Pons (tissue), 1 donor: ENCODE results near the gene CD84.
"Not testable (repeated sequence)": the region's sequence is repeated elsewhere in the genome, so short reads cannot be mapped to it uniquely, and the experiment has no call there.

Source experiments
- DNase-seq: peaks from one replicate; pipeline ENCODE4 v3.0.0-alpha.2; 2016; ENCODE audit warnings: low spot score

Gene CD84

DNA sequence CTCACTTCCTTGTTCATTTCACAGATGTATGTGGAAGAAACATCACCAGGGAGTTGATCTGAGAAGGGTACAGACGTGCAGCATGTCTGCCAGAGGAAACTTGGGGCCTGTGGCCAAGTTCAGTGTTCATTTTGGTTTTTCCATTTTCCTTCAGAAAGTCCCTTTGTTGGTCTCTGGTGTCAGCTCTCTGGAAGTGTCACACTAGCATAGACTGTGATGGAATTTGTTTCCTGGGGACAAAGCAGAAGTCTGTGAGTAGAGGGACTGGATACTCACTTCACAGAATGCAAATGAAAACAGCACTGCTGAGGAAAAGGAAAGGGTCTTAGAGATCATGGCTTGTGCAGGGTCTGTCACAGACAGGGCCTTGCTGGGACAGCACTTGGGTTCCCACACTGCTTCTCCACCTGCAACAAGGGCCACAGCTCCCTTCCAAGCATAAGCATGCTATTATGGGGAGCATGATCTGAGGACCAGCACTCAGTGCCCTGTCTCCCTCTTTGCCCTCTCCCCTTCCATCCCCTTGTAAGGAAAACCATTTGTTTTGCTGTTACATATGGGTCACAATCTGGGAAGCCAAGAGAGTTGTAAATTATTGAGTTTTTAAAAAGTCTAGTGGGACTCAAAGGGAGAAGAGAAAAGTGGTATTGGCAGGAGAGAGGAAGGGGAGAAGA is 31.4 kb upstream of the CD84 start:
- no peak for DNase-seq

DNA sequence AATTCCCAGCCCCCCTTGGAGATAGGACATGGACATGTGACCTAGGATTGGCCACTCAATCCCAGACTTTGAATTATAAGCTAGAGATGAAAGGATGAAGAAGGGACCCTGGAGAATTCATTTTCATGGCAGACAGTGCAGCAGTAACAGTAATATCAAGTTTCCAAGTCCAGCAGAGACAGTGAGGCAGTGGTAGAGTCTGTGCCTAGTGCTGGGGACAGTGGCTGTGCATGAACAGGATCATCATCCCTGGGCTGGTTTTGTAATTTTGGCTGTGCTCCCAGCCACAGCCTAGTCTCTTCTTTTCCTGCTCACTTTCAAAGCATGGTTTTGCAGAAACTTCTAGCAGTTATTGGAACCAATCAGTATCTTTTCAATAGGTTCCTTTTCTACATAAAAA is 29.6 kb upstream of the CD84 start:
- DNase-seq, result no peak

- no peak for DNase-seq
Measured at GRCh38 chr1:160608514-160608913, 29.2 kb upstream of the CD84 start.

- no peak for DNase-seq
Measured at GRCh38 chr1:160608057-160608456, 28.8 kb upstream of the CD84 start.

DNA sequence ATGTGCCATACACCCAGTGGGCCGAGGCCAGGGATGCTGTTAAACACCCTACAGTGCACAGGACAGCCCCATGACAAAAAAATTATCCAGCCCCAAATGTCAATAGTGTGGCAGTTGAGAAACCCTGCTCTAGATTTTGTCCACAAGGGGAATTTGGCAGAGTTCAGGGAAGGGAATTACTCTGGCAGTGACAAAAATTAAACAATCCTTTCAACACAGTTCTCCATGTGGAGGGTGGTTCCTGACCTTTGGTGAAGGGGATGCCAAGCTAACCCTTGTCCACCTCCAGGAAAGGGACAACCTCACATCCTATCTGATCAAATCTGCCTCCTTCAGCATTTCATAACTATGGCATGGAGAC is 28.4 kb upstream of the CD84 start:
- DNase-seq, result no peak

- peak; percentile 84 for DNase-seq
Measured at GRCh38 chr1:160607011-160607671, 27.8 kb upstream of the CD84 start.

DNA sequence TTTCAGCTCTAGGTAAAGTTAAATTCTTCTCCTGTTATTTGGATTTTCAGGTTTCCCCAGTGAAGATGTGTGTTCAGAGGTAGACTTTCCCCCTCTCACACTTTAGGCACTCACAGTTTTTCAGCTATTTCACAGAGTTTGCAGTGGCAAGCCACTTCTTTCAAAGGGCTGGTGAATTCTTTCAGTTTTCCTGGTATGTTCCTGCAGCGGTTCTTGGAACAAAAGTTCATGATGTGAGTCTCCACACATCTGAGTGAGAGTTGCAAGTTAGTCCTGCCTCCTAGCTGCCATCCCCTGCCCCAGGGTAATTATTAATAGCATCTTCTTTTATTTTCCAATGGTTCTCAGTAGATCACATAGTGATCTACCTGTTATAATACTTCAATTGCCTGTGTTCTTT is 27.3 kb upstream of the CD84 start:
- DNase-seq, result no peak

GRCh38 chr1:160605792-160606479 is 26.6 kb upstream of the CD84 start:
- no peak for DNase-seq

DNA sequence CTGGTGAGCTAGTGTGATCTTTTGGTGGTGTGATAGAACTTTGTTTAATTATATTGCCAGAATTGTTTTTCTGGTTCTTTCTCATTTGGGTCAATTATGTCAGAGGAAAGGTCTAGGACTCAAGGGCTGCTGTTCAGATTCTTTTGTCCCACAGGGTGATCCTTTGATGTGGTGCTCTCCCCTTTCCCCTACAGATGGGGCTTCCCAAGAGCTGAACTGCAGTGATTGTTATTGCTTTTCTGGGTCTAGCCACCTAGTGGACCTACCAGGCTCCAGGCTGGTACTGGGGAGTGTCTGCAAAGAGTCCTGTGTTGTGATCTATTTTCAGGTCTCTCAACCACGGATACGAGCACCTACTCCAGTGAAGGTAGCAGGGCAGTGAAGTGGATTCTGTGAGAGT is 25.9 kb upstream of the CD84 start:
- no peak for DNase-seq

DNA sequence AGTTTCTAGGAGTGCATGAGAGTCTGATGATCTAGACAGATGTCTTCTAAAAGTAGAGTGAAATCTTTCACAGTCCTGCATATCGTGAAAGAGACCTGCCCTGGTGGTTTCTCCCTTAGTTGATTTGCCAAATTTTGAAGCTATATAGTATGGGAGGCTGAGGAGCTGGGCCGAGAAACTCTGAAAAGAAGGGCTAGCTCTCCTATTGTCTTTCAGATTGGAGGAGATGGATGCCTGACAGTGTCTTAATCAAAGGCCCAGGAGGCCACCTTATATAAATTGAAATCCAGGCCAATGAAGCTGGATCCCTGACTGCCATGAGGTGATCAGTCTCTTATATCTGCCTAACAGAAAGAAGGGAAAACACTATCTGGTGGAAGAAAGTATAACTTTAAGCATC is 18.4 kb upstream of the CD84 start:
- DNase-seq, result no peak

DNA sequence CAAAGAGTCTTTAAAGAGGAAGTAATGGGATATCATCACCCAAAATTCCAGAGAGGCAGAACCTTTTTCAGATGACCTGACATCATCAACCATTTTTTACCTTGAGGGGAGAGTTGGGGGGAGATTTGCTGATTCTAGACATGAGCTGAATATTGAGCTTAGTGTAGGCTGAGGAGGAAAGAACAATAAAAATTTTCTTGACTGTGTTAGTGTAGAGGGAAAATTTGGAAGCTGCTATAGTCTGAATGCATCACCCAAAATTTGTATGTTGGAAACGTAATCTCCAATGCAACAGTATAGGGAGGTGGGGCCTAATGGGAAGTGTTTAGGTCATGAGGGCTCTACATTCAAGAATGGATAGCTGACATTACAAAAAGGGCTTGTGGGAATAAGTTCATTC is 17.8 kb upstream of the CD84 start:
- DNase-seq, result no peak

DNA sequence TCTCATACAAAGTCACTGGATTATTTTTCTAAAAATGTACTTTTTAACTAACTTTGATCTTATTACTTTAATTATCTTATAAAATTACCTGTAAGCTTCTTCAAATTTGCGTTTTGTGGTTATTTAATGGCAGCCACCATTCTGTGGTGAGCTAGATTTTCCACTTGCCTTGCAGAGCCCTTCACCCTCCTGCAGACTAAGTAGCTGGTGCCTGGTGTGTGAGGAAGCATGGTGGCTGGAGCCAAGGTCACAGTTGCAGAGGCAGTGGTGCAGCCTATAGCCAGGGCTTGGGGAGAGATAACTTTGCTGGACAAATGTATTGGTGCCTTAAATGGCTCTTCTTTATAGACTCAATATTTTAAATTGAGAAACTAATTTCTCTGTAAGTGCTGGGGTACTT is 11.2 kb upstream of the CD84 start:
- DNase-seq, result no peak

GRCh38 chr1:160588468-160588867 is 9.2 kb upstream of the CD84 start:
- no peak for DNase-seq

- DNase-seq, result no peak
Measured at GRCh38 chr1:160584784-160585183, 5.5 kb upstream of the CD84 start.

DNA sequence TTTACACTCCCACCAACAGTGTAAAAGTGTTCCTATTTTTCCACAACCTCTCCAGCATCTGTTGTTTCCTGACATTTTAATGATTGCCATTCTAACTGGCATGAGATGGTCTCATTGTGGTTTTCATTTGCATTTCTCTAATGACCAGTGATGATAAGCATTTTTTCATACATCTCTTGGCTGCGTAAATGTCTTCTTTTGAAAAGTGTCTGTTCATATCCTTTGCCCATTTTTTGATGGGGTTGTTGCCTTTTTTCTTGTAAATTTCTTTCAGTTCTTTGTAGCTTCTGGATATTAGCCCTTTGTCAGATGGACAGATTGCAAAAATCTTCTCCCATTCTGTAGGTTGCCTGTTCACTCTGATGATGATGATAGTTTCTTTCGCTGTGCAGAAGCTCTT is 3.7 kb upstream of the CD84 start:
- DNase-seq, result not testable (repeated sequence)

GRCh38 chr1:160581961-160582360 is 2.7 kb upstream of the CD84 start:
- no peak for DNase-seq

DNA sequence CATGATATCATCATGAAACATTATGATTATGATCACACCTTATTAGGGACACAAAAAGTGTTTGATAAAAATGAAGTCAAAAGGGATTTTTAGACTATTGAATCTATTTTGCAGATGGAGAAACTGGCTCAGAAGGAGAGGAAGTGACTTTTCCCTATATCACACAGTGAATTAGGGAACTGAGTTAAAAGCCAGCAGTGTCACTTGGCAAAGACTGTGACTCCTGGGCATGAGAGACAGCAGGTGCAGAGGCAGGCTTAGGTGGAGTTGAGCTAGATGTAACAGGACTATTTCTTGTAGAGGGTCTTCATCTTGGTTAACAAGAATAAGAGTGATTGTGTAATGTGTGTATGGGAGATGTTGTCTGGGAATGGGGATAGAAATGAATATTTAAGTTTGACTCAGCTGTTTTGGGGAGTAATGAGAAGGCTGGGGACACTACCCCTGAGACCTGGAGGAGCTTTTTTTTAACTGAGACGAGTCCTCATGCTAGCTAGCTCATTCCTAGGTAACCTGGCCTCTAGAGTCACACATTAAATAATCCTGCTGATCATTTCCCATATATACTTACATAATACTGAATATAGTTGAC is 1.0 kb upstream of the CD84 start:
- no peak for DNase-seq

DNA sequence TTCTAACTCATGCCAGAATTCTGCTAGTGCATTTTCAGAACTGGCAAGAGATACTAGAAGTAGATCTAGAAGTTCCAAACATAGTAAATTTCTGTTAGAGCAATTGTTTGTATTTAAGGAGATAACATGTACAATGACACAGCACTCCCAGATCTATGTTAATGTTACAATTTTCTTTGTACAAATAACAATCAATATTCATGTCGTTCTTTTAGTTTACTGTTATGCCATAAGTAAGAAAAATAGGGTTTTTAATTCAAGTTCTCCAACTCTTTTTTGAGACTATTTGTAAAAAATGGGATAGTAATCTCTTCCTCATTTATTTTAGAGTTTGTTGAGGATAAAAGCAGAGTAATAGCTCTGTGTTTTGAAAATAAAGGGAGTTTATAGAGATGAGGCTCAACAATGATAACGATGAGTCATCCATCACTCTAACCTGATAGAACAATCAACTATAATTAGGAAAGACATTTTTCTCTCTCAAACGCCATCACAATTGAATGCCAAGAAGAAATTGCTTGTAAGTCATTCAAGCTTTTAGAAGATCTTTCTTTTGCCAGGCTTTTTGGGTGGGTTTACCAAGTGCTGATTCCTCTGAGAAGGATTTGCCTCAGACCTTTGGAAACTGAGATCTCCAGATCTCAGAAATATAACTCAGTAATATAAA is 638 bp downstream of the CD84 start:
- no peak for DNase-seq

DNA sequence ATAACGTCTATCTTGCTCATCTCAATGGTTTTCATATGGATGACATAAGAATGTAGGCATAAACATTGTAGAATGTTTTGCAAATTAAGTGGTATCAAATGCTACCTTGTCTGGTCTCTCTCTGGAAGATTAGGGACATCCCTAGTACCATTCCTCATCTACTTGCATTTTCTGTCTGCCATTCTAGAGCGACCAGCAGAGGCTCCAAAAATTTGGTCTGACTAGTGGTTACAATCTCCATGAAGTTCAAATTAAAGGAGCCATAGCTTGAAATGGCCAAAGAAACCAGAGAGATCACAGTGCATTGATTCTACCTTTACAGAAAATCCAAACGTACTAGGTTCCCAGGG is 1.1 kb downstream of the CD84 start:
- no peak for DNase-seq

DNA sequence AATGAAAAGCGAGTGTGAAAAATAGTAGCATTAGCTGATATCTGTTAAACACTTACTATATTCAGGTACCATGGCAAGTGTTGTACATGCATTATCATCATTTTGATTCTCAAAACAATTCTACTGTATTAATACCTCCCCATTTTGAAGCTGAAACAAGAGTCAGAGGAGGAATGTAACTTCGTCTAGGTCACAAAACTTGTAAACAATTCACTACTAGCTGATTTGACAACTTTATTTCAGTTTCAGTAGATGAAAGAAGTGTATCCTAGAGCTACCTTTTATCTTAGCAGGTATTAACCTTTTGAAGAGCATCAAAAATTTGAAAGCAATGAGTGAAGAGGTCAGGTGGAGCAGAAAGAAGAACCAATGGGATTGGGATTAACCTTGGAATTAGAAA is 1.6 kb downstream of the CD84 start:
- DNase-seq, result no peak

DNA sequence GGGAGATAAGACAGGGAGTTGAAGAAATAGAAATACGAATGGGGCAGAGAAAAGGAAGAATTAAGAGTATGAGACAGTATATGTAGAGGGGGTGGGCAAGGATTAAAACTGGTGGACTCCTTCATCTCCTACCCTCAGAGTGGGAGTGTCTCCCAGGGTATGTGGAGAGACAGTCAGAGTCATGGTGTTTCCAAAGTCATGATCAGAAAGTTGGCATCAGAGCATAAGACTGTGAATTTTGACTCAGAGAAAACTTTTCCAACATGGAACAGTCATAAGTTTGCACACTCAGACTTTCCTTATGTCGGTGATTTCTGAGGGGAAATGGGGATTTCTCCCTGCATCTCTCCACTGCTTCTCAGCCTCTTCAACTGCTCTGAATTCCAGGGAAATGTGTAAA is 2.4 kb downstream of the CD84 start:
- DNase-seq, result no peak

DNA sequence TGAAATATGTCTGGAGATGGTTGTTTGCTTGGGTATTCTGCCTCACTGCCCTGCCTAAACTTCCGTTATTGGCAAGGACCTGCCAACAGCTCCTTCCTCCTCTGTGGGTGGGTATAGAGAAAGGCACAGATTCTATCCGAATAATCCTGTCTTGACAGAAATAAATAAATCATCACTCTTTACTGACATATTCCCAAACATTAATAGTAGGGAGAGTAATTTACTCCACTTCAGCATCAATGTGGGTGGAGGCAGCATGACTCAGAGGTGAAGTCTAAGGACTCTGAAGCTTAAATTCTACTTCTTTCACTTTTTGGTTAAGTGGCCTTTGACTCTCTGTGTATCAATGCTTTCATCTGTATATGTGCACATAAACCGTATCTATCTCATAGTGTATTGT is 2.9 kb downstream of the CD84 start:
- DNase-seq, result no peak
